Measurements from ENCODE around the gene GRM3. TPM values are rescaled to one million over a fixed set of nuclear protein-coding genes. Genes with fewer than 3 reads are reported as not detected.
A peak's percentile ranks its signal among the peaks of the same experiment; 100 is the strongest.

GRM3 gene
- total RNA-seq, 1 donor from 2014 or later = not detected

GRCh38 chr7:86762129-86762528 is 118.4 kb downstream of the GRM3 start:
- Histone ChIP-seq H3K27me3 (ENCODE audit: low read depth) (no peaks in the 10 kb centered on the region), H3K27ac (no peak overlapping the region), H3K9me3 (no peaks in the 10 kb centered on the region), H3K36me3 (no peaks in the 10 kb centered on the region), H3K4me1 (no peaks in the 10 kb centered on the region), H3K4me3 (no peak overlapping the region)
- no peak for DNase-seq
- no peak for TF ChIP-seq CTCF (IDR thresholded peaks at IDR 0.05)
- ATAC-seq = no peak
- intact Hi-C loops (cut with DNase I) = no loop called here

- peak; percentile 35 for DNase-seq
Measured at GRCh38 chr7:86765931-86766330, 122.2 kb downstream of the GRM3 start.

GRCh38 chr7:86768394-86768793 is 124.7 kb downstream of the GRM3 start:
- Histone ChIP-seq H3K4me3 (no peak overlapping the region), H3K27ac (no peak overlapping the region), H3K36me3 (no peaks in the 10 kb centered on the region), H3K4me1 (no peaks in the 10 kb centered on the region), H3K9me3 (no peaks in the 10 kb centered on the region), H3K27me3 (ENCODE audit: low read depth) (no peaks in the 10 kb centered on the region)
- ATAC-seq (no peak), DNase-seq (no peak)
- intact Hi-C loops (cut with DNase I) = no loop called here
- TF ChIP-seq CTCF (IDR thresholded peaks at IDR 0.05) = no peak

More at GRCh38 chr7:86765931-86766330, 122.2 kb downstream of the GRM3 start:
- intact Hi-C loops (cut with DNase I) = no loop called here
- no peak for TF ChIP-seq CTCF (IDR thresholded peaks at IDR 0.05)
- Histone ChIP-seq H3K9me3 (no peaks in the 10 kb centered on the region), H3K27me3 (ENCODE audit: low read depth) (no peaks in the 10 kb centered on the region), H3K4me3 (no peak overlapping the region), H3K36me3 (no peaks in the 10 kb centered on the region), H3K4me1 (no peaks in the 10 kb centered on the region), H3K27ac (no peak overlapping the region)
- ATAC-seq = peak; percentile 74

GRCh38 chr7:86768967-86769760 is 125.5 kb downstream of the GRM3 start:
- Histone ChIP-seq H3K27me3 (ENCODE audit: low read depth) (no peaks in the 10 kb centered on the region), H3K9me3 (no peaks in the 10 kb centered on the region), H3K4me3 (no peak overlapping the region), H3K36me3 (no peaks in the 10 kb centered on the region), H3K4me1 (no peaks in the 10 kb centered on the region), H3K27ac (no peak overlapping the region)
- intact Hi-C loops (cut with DNase I) = no loop called here
- DNase-seq = no peak
- TF ChIP-seq CTCF (IDR thresholded peaks at IDR 0.05) = no peak
- ATAC-seq = no peak

GRCh38 chr7:86773309-86773708 is 129.6 kb downstream of the GRM3 start:
- no peak overlapping the region for H3K4me3 ChIP-seq
- no peak for ATAC-seq

More at GRCh38 chr7:86773309-86773708, 129.6 kb downstream of the GRM3 start:
- no peak for TF ChIP-seq CTCF (IDR thresholded peaks at IDR 0.05)
- no peaks in the 10 kb centered on the region for H3K27me3 ChIP-seq (ENCODE audit: low read depth)
- no peaks in the 10 kb centered on the region for H3K9me3 ChIP-seq
- H3K36me3 ChIP-seq = no peaks in the 10 kb centered on the region
- DNase-seq = no peak
- intact Hi-C loops (cut with DNase I) = no loop called here
- H3K27ac ChIP-seq = no peak overlapping the region
- no peaks in the 10 kb centered on the region for H3K4me1 ChIP-seq
